GM18502 (cell line): ENCODE data around the gene PMPCA.

ENCODE experiments used
- ATAC-seq: cut with Tn5 transposase; IDR thresholded peaks from one replicate; pipeline ENCODE4 v1.9.1; 2021; ENCODE audit warnings: mild to moderate bottlenecking; ENCODE audit not compliant: unreplicated experiment, poor library complexity

Gene PMPCA, protein sequence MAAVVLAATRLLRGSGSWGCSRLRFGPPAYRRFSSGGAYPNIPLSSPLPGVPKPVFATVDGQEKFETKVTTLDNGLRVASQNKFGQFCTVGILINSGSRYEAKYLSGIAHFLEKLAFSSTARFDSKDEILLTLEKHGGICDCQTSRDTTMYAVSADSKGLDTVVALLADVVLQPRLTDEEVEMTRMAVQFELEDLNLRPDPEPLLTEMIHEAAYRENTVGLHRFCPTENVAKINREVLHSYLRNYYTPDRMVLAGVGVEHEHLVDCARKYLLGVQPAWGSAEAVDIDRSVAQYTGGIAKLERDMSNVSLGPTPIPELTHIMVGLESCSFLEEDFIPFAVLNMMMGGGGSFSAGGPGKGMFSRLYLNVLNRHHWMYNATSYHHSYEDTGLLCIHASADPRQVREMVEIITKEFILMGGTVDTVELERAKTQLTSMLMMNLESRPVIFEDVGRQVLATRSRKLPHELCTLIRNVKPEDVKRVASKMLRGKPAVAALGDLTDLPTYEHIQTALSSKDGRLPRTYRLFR

DNA sequence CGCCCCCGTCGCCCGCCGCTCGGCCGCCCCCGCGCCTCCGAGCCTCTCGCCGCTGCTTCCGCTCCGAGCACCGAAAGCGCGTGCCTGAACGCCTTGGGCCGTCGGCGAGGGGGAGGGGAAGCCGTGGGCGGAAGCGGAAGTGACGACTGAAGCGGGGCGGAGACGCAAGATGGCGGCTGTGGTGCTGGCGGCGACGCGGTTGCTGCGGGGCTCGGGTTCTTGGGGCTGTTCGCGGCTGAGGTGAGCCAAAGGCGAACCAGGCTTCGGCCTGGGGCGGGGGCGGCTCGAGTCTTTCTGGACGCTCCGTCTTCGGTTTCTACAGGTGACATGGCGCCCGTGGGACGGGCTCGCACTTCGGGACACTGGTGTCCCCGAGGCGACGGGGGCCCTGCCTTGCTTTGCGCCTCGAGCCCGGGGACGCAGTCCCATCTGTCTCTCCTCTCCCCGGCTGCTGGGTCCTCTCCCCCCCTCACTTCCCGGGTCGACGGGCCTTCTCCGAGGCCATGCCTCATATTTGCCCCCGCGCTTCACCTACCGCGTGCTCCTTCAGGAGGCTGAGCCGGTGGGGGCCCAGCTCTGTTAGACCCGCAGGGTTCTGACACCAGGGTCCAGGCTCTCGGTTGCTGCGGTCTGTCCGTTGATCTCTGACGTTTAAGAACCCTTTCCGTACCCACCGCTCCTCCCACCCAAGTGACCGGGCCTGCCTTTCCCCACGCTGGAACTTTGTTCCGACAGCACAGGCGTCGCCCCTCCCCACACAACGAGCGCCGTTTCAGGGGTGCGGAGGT is at the start of gene PMPCA, which contains the start of gene ENTR1:
PMPCA (plus strand) TSS at position 159 of the 788 bp plus-strand sequence; CDS start at position 170, 11 bp downstream.
ENTR1 (minus strand) TSS at position 115 of the 788 bp plus-strand sequence. CDS start 217 bp downstream, outside the sequence.
- ATAC-seq = peak; percentile 80

DNA sequence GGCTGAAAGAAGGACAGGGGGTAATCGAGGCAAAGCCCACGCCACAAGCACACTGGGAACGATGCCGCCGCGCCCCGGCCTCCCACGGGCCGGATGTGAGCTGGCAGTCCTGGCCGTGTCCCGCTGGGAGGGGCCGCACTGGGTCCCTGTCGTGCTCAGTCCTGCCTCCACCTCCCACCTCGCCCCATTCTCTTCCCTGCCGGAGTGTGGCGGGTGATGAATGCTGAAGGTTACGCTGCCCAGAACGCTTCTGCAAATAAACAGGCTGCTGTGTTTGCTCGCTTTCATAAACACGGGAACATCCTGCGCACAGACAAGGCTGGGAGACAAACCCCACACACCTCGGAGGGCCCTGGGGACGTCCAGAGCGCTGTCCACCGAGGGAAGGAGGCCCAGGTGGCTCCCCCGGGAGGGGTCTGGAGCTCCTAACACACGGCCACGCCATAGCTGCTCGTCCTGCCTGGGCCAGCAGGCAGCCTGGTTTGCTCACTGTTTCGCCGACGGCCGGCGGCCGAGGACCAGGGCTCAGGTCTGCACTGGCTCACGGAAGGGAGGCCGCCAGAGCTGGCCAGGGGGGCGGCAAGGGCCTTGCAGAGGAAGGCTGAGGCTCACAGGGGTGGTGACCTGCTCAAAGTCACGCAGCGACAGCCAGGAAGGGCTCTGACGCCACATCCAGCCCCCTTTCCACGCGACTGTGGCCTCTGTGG is 49.3 kb upstream of the PMPCA start:
- no peak for ATAC-seq

DNA sequence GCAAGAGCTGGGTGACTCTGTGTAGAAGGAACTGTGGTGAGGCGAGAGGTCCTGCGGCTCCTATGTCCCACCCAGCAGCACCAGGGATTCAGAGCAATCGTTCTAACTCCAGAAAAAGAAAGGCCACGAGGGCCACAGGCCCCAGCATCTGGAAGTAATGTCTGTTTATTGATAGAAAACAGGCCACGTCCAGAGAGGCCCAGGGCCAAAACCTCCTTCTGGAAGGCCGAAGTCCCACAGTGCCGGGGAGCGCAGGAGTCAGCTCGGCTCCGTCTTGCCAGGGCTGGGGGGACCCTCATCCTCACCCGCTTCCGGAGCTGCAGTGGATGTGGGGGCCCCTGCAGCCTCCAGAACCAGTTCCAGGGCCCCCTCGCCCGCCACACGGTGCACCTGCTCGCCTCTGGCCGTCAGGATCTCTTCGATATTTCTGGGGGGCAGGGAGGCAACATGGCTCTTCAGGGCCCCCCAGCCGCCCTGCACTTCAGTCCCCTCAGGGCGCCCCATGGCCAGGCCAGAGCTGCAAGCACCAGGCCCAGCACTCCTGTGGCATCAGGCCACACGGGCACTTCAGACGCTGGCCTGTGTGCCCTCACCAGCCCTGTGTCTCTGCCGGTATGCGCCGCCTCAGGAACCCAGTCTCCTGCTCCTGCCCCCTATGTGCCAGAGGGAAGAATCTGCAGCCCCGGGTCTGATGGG is 48.6 kb upstream of the PMPCA start:
- no peak for ATAC-seq

DNA sequence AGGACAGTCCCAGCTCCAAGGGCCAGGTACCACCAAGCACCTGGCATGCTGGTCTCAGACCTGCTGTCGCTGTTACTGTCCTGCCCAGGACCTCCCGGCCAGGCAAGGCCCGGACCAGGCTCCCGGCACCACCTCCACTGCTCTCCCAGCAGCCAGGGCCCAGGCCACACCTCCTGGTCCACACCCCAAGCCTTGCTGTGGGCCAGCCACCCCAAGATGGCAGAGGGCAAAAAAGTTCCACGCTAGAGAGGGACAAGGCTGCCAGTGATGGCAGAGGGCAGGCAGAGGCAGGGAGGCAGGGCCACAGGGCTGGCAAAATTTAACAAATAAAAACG is 48.0 kb upstream of the PMPCA start:
- ATAC-seq = no peak

DNA sequence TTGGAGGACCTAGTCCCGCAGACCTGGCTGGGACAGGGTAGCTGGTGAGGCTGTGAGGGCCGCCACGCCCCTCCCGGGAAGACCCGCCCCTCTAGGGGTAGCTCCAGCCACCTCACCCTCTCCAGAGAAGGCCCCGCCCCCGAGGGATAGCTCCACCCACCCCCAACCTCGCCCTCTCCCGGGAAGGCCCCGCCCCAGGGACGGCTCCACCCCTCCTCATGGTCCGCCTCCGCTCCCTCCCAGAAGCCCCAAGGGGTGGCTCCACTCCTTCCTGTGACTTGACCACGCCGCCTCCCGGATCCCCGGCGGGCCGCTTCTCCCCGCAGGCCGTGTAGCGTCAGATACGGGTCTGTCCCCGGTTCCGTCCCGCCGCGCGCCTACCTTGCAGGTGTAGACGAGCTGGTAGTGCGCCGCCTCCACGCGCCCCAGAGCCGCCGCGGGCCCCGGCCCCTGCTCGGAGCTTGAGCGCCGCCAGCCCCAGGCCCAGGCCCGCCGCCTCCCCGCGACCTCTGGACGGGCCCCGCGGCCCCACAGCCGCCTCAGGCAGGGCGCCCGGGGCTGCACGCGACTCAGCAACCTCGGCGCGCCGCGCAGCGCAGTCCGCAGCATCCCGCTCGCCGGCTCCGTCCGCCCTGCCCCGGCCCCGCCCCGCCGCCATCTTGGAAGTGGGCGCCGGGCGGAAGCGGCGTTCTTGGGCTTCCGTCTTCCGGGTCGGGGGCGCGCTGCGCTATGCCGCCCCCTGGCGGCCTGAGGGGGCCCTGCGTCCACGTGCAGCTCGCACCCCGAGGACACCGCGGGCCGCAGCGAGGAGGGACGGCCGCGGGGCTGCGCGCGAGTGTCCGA is 47.1 kb upstream of the PMPCA start, which contains the start of gene DNLZ:
DNLZ (minus strand) TSS at position 639 of the 843 bp plus-strand sequence; CDS start at position 609, 30 bp downstream.
- ATAC-seq = peak; percentile 84

DNA sequence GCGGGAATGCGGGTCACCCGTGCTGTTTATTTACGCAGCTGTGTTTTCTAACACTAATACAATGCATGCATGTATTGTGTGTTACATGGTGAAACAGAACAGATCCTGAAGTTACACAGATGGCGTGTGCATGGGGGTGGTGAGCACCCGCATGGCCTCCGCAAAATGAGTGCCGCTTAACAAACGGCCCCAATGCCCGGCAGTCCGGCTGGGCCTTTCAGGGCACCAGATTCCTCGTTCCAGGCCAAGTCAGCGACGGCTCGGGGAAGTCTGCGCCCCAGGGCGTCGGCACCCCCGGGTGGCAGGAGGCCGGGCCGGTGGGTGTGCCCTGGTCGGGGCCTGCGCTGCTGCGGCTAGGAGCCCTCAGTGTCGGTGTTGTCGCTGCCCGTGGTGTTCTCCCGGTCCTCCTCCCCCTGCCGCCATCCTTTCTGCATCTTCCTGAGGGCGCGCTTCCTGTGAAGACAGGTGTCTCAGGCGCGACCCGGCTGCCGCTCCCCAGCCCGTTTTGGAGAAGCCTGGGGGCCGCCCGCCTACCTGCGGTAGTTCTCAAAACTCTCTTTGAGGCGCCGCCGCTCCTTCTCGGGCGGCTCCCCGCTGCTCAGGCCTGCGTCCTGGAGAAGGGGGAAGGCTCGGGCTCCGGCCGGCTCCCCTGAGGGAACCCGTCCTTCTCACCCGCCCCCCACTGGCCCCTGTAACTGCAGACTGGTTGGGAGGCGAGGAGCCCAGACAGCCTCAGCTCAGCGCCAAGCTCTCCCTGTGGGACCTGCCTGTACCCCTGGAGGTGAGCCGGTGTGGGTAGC is 46.3 kb upstream of the PMPCA start:
- no peak for ATAC-seq

DNA sequence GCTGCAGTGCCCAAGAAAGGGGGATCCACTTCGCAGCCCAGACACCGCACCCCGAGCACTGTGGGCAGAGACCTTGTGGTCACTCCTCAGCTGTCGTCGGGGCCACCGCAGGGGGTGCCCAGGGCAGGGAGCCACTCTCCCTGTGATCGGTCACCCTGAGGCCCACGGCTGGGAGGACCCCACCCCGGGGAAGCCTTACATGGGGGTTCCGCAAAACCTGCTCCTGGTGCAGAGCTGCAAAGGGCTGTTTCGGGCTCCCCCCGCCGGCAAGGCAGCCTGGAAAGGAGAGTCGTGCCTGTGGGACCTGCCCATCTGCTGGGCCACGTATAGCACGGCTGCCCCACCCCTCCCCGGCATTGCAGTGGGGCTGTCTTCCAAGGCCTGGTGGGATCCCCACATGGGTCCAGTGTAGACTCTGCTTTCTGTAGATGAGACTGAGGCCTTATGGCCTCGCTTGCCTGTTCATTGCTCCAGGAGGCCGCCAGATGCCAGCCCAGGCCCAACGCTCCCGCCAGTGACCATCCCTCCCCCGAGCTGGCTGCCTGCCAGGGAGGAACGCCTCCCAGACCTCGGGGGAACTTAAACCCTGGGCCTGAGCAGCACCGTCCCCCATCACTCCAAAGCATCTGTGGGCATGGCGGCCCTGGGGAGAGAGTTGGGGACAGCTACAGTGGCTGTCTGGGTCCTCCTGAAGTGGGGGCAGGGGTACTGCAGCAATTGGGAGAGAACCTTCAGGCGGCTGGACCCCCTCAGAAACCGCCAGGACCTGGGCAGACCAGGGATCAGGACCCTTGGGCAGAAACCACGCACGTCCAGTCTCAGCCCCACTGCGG is 45.3 kb upstream of the PMPCA start:
- no peak for ATAC-seq

DNA sequence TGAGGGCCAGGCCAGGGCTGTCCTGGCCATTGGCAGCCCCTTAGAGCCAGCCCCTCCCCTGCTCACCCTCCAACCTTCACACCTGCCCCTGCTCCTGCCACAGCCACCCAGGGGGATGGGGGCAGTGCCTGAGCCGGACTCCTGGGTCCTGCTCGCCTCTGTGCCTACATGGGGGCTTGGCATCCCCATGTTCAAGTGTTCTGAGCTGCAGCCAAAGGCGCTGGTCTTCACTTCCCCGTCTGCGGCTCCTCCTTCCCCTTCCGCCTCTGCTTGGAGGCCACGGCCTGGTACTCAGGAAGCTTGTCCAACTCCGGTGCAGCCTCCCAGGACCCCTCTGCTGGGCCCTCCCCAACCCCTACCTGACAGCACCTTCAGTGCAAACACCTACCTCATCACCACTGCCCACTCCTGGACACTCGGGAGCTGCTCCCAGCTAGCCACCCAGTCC is 44.7 kb upstream of the PMPCA start:
- ATAC-seq = no peak

DNA sequence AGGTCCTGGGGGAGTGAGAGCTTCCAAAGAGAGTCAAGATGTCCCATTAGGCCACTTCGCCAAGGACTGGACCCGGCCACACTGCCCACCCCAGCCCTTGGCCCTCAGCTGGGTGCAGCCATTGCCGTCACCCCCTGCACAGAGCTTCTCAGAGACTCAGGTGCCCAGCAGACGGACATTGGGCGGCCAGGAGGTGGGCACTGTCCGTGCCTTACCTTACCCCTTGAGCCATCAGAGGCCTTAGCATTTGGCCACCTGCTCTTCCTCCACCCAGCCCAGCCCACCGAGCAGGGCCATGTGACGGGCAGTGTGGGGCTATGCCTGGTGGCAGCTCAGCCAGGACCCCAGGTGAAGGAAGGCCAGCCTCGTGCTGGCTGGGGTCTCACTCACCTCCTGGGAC is 43.6 kb upstream of the PMPCA start:
- no peak for ATAC-seq

DNA sequence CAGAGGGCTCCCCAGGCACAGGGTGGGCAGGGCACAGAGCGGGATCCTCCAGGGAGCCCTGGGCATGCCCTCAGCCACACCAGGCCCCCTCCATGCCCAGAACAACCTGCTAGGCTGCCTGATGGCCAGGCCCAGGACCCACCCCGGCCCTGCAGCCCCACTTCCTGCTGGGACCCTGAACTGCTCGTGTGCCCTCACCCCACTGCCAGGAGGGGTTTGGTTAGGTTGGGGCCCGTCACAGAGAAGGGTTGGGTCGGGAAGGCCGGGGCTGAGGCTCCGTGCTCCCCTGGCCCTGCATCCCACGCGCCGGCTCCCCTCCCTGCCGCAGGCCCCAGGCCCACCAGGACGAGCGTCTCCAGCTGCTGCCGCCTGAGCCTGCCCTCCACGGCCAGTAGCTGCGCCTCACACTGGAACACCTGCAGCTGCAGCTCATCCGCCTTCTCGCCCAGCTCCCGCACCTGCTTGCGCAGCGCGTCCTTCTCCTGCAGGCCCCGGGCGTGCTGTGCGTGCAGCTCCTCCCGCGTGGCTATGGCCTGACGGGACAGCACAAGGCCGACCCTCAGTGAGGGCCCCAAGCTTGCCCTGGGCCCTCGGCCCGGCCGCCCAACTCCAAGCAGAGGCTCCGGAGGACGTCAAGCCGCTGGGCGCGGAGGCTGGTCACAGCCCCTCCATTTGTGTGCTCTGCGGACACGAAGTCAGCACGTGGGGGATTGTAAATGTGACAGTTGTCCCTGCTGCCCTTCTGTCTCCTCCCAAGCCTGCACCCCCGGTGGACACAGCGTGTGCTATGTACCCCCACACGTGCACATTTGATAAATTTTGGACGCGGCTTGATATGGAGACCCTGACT is 42.9 kb upstream of the PMPCA start:
- no peak for ATAC-seq

DNA sequence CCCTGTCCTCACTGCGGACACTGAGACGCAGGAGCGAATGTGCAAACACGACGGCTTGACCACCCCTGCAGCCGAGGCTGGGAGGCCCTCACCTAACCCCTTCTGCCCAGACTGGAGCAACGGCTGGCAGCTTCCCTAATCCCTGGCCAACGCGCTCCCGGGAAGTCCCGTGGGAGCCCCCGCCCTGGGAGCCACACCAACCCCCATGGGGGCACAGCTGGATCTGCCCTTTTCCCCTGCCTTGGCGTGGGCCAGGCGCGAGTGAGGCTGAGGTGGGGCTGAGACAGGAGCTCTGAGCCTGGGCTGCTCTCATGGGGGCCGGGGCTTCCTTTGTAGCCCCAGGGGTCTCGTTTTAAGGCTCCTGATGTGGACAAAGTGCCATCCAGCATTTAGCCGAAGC is 42.3 kb upstream of the PMPCA start:
- ATAC-seq = no peak

DNA sequence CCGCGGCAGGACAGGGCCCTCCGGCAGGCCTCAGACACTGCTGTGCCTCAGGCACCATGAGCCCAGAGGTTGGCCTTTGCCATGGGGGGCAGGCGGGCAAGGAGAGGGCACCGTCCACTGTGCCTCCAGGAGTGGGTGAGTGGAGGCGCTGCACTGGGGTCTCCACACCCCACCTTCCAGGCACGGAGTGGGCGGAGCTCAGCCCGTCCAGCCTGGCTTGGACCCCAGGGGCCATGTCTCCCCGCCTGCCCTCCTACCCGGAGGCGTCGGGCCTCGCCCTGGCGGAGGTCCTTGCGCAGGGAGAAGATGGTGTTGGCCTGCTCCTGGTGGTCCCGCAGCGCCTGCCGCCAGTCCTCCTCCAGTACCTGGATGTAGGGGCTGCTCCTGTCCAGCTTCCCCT is 40.4 kb upstream of the PMPCA start:
- no peak for ATAC-seq

DNA sequence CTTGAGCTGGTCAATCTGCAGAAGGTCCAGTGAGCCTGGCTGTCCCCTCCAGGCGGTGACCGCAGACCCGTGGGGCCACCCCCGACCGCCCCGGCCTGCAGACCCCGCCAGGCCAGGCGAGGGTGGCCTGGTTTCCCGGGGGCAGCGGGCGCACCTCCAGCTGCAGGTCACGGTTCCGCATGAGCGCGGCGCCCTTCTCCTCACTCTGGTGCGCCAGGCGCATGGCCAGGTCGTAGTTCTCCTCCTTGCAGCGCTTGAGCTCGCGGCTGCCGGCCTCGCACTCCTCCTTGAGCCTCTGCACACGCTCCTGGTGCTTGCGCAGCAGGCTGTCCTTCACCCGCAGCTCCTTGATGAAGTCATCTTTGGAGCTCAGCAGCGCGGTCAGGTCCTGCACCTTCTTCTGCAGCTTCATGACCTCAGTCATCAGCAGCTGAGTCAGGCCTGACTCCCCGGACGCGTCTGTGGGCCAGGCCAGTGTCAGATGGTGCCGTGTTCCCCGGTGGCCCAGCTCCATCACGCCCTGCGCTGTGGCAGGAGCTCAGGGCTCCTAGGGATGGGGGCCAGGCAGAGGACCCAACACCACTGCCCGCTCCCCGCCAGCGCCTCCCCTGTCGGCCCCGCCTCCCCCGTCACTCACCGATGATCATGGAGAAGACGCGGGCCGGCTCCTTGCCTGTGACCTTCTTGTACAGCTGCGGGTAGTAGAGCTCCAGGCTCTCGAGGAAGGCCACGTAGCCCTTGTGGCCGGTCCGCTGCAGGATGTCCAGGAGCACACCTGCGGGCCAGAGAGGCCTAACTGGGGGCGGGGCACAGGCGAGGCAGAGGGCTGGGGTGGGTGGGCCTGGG is 39.5 kb upstream of the PMPCA start:
- no peak for ATAC-seq

DNA sequence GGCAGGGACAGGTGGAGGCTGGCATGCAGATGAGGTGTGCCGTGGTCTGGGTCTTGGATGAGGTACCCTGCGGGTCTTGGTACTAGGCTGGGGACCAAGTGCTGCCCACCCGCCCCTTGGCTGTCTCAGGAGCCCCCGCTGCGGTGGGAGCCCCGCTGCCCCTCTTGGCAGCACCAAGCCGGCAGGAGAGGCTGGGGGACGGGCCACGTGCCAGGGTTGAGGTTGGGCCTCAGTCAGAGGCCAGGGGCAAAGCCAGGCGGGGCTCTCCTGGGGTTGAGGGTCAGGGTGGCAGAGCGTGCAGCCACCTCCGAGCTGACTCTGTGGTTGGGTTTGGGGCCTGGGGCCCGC is 39.0 kb upstream of the PMPCA start:
- no peak for ATAC-seq

DNA sequence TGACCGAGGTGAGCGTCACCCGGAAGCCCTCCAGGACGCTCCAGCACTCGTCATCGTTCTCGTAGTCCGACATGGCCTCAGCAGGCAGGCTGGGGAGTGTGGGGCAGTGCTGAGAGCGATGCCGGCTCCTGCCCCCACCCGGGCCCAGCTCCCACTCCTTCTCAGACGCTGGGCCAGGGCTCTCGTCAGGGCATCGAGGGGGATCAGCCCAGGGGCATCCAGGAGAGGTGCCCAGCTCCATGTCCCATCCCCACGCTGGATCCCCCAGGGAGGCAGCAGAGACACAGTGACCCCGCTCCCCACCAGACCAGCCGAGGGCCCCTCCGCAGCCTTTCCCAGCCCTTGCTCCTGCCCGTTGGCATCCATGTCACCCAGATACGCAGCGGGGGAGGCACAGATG is 38.5 kb upstream of the PMPCA start:
- ATAC-seq = no peak
